GM21360 (cell line): ENCODE measurements around the gene CCPG1.

ENCODE experiments used
- ATAC-seq: cut with Tn5 transposase; IDR thresholded peaks from one replicate; pipeline ENCODE4 v1.9.1; 2021; ENCODE audit warnings: mild to moderate bottlenecking, moderate library complexity; ENCODE audit not compliant: unreplicated experiment

CCPG1 gene

GRCh38 chr15:55383687-55384086 lies 24.5 kb downstream of the CCPG1 start:
- no peak for ATAC-seq

GRCh38 chr15:55381595-55381994 lies 26.6 kb downstream of the CCPG1 start:
- no peak for ATAC-seq

- ATAC-seq = no peak
Measured at GRCh38 chr15:55379095-55379494, 29.1 kb downstream of the CCPG1 start.

GRCh38 chr15:55372701-55373440 lies 35.3 kb downstream of the CCPG1 start:
- no peak for ATAC-seq

GRCh38 chr15:55366981-55367380 lies 41.2 kb downstream of the CCPG1 start:
- no peak for ATAC-seq

GRCh38 chr15:55362641-55363040 lies 45.5 kb downstream of the CCPG1 start:
- ATAC-seq = no peak

GRCh38 chr15:55361048-55361447 lies 47.1 kb downstream of the CCPG1 start:
- ATAC-seq = no peak

- ATAC-seq = no peak
Measured at GRCh38 chr15:55360256-55360655, 47.9 kb downstream of the CCPG1 start.

GRCh38 chr15:55358471-55358870 lies 49.7 kb downstream of the CCPG1 start:
- ATAC-seq = no peak

- no peak for ATAC-seq
Measured at GRCh38 chr15:55357774-55358173, 50.4 kb downstream of the CCPG1 start.

GRCh38 chr15:55356985-55357585 lies 51.1 kb downstream of the CCPG1 start:
- ATAC-seq = no peak

GRCh38 chr15:55353025-55353424 lies 55.1 kb downstream of the CCPG1 start:
- ATAC-seq = no peak

GRCh38 chr15:55349282-55349681 lies 58.9 kb downstream of the CCPG1 start:
- ATAC-seq = no peak

- no peak for ATAC-seq
Measured at GRCh38 chr15:55348281-55348778, 59.8 kb downstream of the CCPG1 start.

- no peak for ATAC-seq
Measured at GRCh38 chr15:55344206-55344605, 64.0 kb downstream of the CCPG1 start.

- ATAC-seq = no peak
Measured at GRCh38 chr15:55343168-55343567, 65.0 kb downstream of the CCPG1 start.

- ATAC-seq = no peak
Measured at GRCh38 chr15:55337160-55337559, 71.0 kb downstream of the CCPG1 start.

- no peak for ATAC-seq
Measured at GRCh38 chr15:55334997-55335396, 73.2 kb downstream of the CCPG1 start.

- ATAC-seq = no peak
Measured at GRCh38 chr15:55334371-55334770, 73.8 kb downstream of the CCPG1 start.

GRCh38 chr15:55327387-55327786 lies 80.8 kb downstream of the CCPG1 start:
- ATAC-seq = no peak

GRCh38 chr15:55322467-55322866 lies 85.7 kb downstream of the CCPG1 start:
- ATAC-seq = no peak

GRCh38 chr15:55320963-55321362 lies 87.2 kb downstream of the CCPG1 start:
- ATAC-seq = no peak

GRCh38 chr15:55320238-55320550 lies 88.0 kb downstream of the CCPG1 start:
- ATAC-seq = no peak
